ENCODE measurements around the gene GPC6.

GRCh38 chr13:93709506-93710244 lies 483.1 kb downstream of the GPC6 start:
- TF ChIP-seq CTCF (IDR thresholded peaks at IDR 0.05) (no peak), EZH2 (IDR thresholded peaks at IDR 0.05) (no peak), EZH2phosphoT487 (IDR thresholded peaks at IDR 0.05) (no peak)

Data from neural progenitor cell (in vitro differentiated cells).